IMR-90 (cell line): ENCODE results near the gene HNRNPL. TPM values are rescaled to one million over a fixed set of nuclear protein-coding genes. Genes with fewer than 3 reads are reported as not detected.

ENCODE experiments used
- ATAC-seq: fragments of 200-7000 bp; cut with Tn5 transposase; 2 replicates; pipeline ENCODE4 v1.9.1; 2020; ENCODE audit warnings: low read depth, mild to moderate bottlenecking, moderate library complexity
- BruUV-seq: library from RNA; stranded (reverse); fragments of 400-500 nt; replicated peaks from 2 replicates; lab custom pipeline; 2021; lab: Mats Ljungman, UMichigan
- CTCF ChIA-PET: fragments of 300-600 bp; formaldehyde crosslinking; extraction: SDS; loops from one replicate; lab custom pipeline; 2021; ENCODE audit warnings: antibody characterized with exemption; lab: Yijun Ruan, JAX
- POLR2A ChIA-PET: fragments of 300-600 bp; sonication (Branson Sonifier 250); formaldehyde crosslinking; loops from one replicate; lab custom pipeline; 2022; ENCODE audit warnings: antibody characterized with exemption; ENCODE audit not compliant: unreplicated experiment; lab: Charles Lee
- DNase-seq: peaks from one replicate; pipeline ENCODE4 v3.0.0; 2013
- H2AFZ ChIP-seq: replicated peaks from 2 replicates; pipeline ENCODE3; 2013; ENCODE audit warnings: low read length, mild to moderate bottlenecking; ENCODE audit not compliant: poor library complexity
- H2AK5ac ChIP-seq: 2 replicates; pipeline ENCODE4 v1.6.1; 2013; ENCODE audit warnings: low read depth, low read length, inconsistent platforms
- H2AK9ac ChIP-seq: replicated peaks from 2 replicates; pipeline ENCODE3; 2013; ENCODE audit warnings: mild to moderate bottlenecking, low read depth, low read length, moderate library complexity; ENCODE audit not compliant: poor library complexity
- H2BK120ac ChIP-seq: 2 replicates; pipeline ENCODE4 v1.6.1; 2013; ENCODE audit warnings: low read depth, low read length, inconsistent platforms
- H2BK15ac ChIP-seq: 3 replicates; pipeline ENCODE4 v1.6.1; 2013; ENCODE audit warnings: low read depth, low read length, inconsistent platforms
- H2BK20ac ChIP-seq: 2 replicates; pipeline ENCODE4 v1.6.1; 2013; ENCODE audit warnings: low read depth, mild to moderate bottlenecking, inconsistent platforms, low read length, moderate library complexity
- H2BK5ac ChIP-seq: 2 replicates; pipeline ENCODE4 v1.6.1; 2013; ENCODE audit warnings: mild to moderate bottlenecking, low read depth, low read length, inconsistent platforms; ENCODE audit not compliant: poor library complexity, severe bottlenecking
- H3K14ac ChIP-seq: replicated peaks from 2 replicates; pipeline ENCODE4 v1.6.1; 2013; ENCODE audit warnings: low read depth, low read length, inconsistent platforms
- H3K18ac ChIP-seq: 2 replicates; pipeline ENCODE4 v1.6.1; 2013; ENCODE audit warnings: low read depth, low read length, control low read depth
- H3K23ac ChIP-seq: 2 replicates; pipeline ENCODE4 v1.6.1; 2013; ENCODE audit warnings: low read depth, low read length, inconsistent platforms
- H3K27ac ChIP-seq: 2 replicates; pipeline ENCODE4 v1.5.1; 2013; ENCODE audit warnings: mild to moderate bottlenecking, control low read depth, low read length; ENCODE audit not compliant: insufficient read depth
- H3K27me3 ChIP-seq: 2 replicates; pipeline ENCODE4 v1.6.1; 2013; ENCODE audit warnings: low read length; ENCODE audit not compliant: control insufficient read depth, insufficient read depth
- H3K36me3 ChIP-seq: 2 replicates; pipeline ENCODE4 v1.6.1; 2013; ENCODE audit warnings: low read length, mixed read lengths; ENCODE audit not compliant: control insufficient read depth, insufficient read depth
- H3K4ac ChIP-seq: 2 replicates; pipeline ENCODE4 v1.6.1; 2013; ENCODE audit warnings: low read depth, low read length, inconsistent platforms
- H3K4me1 ChIP-seq: 2 replicates; pipeline ENCODE4 v1.6.1; 2013; ENCODE audit warnings: low read length, mixed read lengths; ENCODE audit not compliant: control insufficient read depth, insufficient read depth
- H3K4me2 ChIP-seq: 2 replicates; pipeline ENCODE4 v1.6.1; 2013; ENCODE audit warnings: low read depth, mild to moderate bottlenecking, control low read depth, low read length, moderate library complexity
- H3K4me3 ChIP-seq: 2 replicates; pipeline ENCODE4 v1.5.1; 2013; ENCODE audit warnings: low read depth, mild to moderate bottlenecking, control low read depth, low read length, moderate library complexity; ENCODE audit not compliant: insufficient read depth
- H3K56ac ChIP-seq: 2 replicates; pipeline ENCODE4 v1.6.1; 2013; ENCODE audit warnings: low read length, inconsistent platforms; ENCODE audit not compliant: insufficient read depth; ENCODE audit errors: extremely low read depth
- H3K79me1 ChIP-seq, 2 experiments: 2 replicates each; pipeline ENCODE4 v1.6.1; 2013; ENCODE audit warnings: low read length in 2 of 2, inconsistent platforms in 1 of 2, low read depth in 1 of 2
- H3K9ac ChIP-seq: 2 replicates; pipeline ENCODE4 v1.6.1; 2013; ENCODE audit warnings: low read depth, low read length, control low read depth
- H3K9me1 ChIP-seq: 2 replicates; pipeline ENCODE4 v1.6.1; 2013; ENCODE audit warnings: low read length, inconsistent platforms; ENCODE audit not compliant: insufficient read depth
- H3K9me3 ChIP-seq: 2 replicates; pipeline ENCODE4 v1.6.1; 2013; ENCODE audit warnings: low read length; ENCODE audit not compliant: control insufficient read depth, insufficient read depth
- H4K20me1 ChIP-seq: 2 replicates; pipeline ENCODE4 v1.6.1; 2013; ENCODE audit warnings: low read length, inconsistent platforms; ENCODE audit not compliant: insufficient read depth
- H4K5ac ChIP-seq: 2 replicates; pipeline ENCODE4 v1.6.1; 2013; ENCODE audit warnings: mild to moderate bottlenecking, low read depth, low read length, control low read depth
- H4K8ac ChIP-seq, 2 experiments: 2 replicates each; pipeline ENCODE4 v1.6.1; 2013; ENCODE audit warnings: low read depth in 2 of 2, low read length in 2 of 2, control low read depth in 1 of 2, inconsistent platforms in 1 of 2
- H4K91ac ChIP-seq: 2 replicates; pipeline ENCODE4 v1.6.1; 2013; ENCODE audit warnings: low read depth, low read length, inconsistent platforms; ENCODE audit not compliant: insufficient read depth
- BHLHE40 ChIP-seq: fragments of 150-350 bp; IDR thresholded peaks from 2 replicates; pipeline ENCODE4 v1.6.1; 2016; ENCODE audit warnings: mild to moderate bottlenecking, low read depth, low read length
- CEBPB ChIP-seq: IDR thresholded peaks from 2 replicates; pipeline ENCODE4 v1.6.1; 2012; ENCODE audit warnings: low read depth, low read length, improper control_type of control experiment
- FOS ChIP-seq: fragments of 150-350 bp; IDR thresholded peaks from 2 replicates; pipeline ENCODE4 v1.6.1; 2016; ENCODE audit warnings: low read depth, low read length
- MAFK ChIP-seq: IDR thresholded peaks from 2 replicates; pipeline ENCODE4 v1.6.1; 2012; ENCODE audit warnings: low read depth, low read length, improper control_type of control experiment
- MAZ ChIP-seq: IDR thresholded peaks from 2 replicates; pipeline ENCODE4 v1.6.1; 2012; ENCODE audit warnings: low read depth, mild to moderate bottlenecking, low read length, improper control_type of control experiment, moderate library complexity, borderline replicate concordance
- MXI1 ChIP-seq: IDR thresholded peaks from 2 replicates; pipeline ENCODE4 v1.6.1; 2012; ENCODE audit warnings: low read depth, mild to moderate bottlenecking, low read length, moderate library complexity, borderline replicate concordance
- POLR2A ChIP-seq: IDR thresholded peaks from 2 replicates; pipeline ENCODE4 v1.6.1; 2012; ENCODE audit warnings: mild to moderate bottlenecking, low read depth, low read length
- RAD21 ChIP-seq: IDR thresholded peaks from 2 replicates; pipeline ENCODE4 v1.6.1; 2012; ENCODE audit warnings: low read length, improper control_type of control experiment
- RCOR1 ChIP-seq: IDR thresholded peaks from 2 replicates; pipeline ENCODE4 v1.6.1; 2012; ENCODE audit warnings: mild to moderate bottlenecking, low read length, improper control_type of control experiment; ENCODE audit not compliant: insufficient replicate concordance
- SMC3 ChIP-seq: fragments of 150-350 bp; IDR thresholded peaks from 2 replicates; pipeline ENCODE4 v1.6.1; 2016; ENCODE audit warnings: low read depth, mild to moderate bottlenecking, antibody characterized with exemption, low read length, moderate library complexity
- WGBS, 2 experiments: methylation state at CpG; one replicate each; pipeline versions ENCODE4 v1.1.5 to v1.1.7; 2013; ENCODE audit warnings: missing lambda C conversion rate in 2 of 2; ENCODE audit not compliant: insufficient read length in 1 of 2; ENCODE audit errors: extremely low coverage in 2 of 2; 5-methylcytosine and 5-hydroxymethylcytosine counted together
- dilution Hi-C: fragments of 300-500 bp; cut with HindIII; formaldehyde crosslinking; loops from one replicate; pipeline ENCODE4 v1.14.3; 2018; ENCODE audit warnings: low sequenced_read_pairs; ENCODE audit not compliant: unreplicated experiment
- in situ Hi-C: fragments of 300-500 bp; cut with MboI; formaldehyde crosslinking; loops from 3 replicates; pipeline ENCODE4 v1.14.3; 2019; ENCODE audit warnings: low sequenced_read_pairs, inconsistent platforms, mixed read lengths
- intact Hi-C: fragments of 100-400 bp; cut with micrococcal nuclease; formaldehyde crosslinking; loops from 2 replicates; pipeline ENCODE4 v1.10.0; 2022
- polyA plus RNA-seq, 3 experiments: library from polyadenylated mRNA; depleted of rRNA; stranded (reverse); fragments of >200 nt; gene quantifications; 2 replicates each; pipeline ENCODE4 v1.2.3, GENCODE V29; 2012; ENCODE audit warnings: low replicate concordance in 1 of 3
- total RNA-seq: library from RNA; depleted of rRNA; stranded (reverse); fragments of >200 nt; gene quantifications from 2 replicates; pipeline ENCODE4 v1.2.3, GENCODE V29; 2012
- TF ChIP-seq, protein P1 (sequence below): fragments of 150-350 bp; IDR thresholded peaks from 2 replicates; pipeline ENCODE4 v1.6.1; 2017; ENCODE audit warnings: mild to moderate bottlenecking, antibody characterized with exemption, low read length, low read depth
- TF ChIP-seq, protein P2 (sequence below): conservative IDR thresholded peaks from 2 replicates; pipeline ENCODE4 v1.5.1; 2012; ENCODE audit warnings: mild to moderate bottlenecking, low read depth, low read length, improper control_type of control experiment

HNRNPL gene
- total and polyA plus RNA-seq, 2 of the 4 experiments (the other 2 are of a cell fraction) = 277 to 429 TPM

DNA sequence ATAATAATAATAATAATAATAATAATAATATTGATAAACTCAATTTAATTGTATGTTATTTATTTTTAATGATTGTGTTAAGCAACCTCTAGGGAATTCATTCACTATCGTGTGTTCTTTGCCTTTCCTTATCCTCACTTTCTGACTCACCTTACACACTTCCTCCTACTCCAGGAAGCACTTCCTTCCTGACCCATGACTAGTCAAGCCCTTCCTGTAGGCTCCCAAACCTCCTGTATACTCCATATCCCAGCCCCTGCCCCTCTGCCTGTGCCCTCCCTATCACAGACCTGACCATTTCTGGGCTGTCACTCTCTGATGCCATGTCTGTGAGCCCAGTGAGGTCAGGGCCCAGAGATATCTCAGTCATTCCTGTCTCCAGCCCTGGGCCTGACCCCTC lies 44.6 kb downstream of the HNRNPL start:
- BruUV-seq = no TSS peak
- no peak for ATAC-seq
- H3K36me3 ChIP-seq = no peaks in the 10 kb centered on the region
- no peak overlapping the region for H3K23ac ChIP-seq
- no peak for DNase-seq
- no peak overlapping the region for H2AK9ac ChIP-seq
- H4K8ac ChIP-seq = peak overlapping the region in 1 of 2 experiments; percentile 46; a peak in 2 of 4 replicates
- H3K9ac ChIP-seq = no peak overlapping the region
- H3K4me1 ChIP-seq = no peaks in the 10 kb centered on the region
- no peaks in the 10 kb centered on the region for H3K79me1 ChIP-seq
- no peak overlapping the region for H2BK20ac ChIP-seq
- no peak overlapping the region for H4K5ac ChIP-seq
- peaks cover 2% of the 10 kb centered on the region; the same call in 1 of the 2 replicates for H3K27me3 ChIP-seq
- no peak overlapping the region for H3K4me3 ChIP-seq
- CTCF ChIA-PET = no interaction called here
- POLR2A ChIA-PET = no interaction called here
- no peak overlapping the region; the same call in 1 of the 2 replicates for H3K4ac ChIP-seq
- TF ChIP-seq MAZ = no peak
- no peak for TF ChIP-seq RCOR1
- no peak for TF ChIP-seq MXI1
- no peak for TF ChIP-seq RAD21
- TF ChIP-seq SMC3 = no peak
- no peak for TF ChIP-seq MAFK
- no peak for TF ChIP-seq BHLHE40
- TF ChIP-seq, protein P1, sequence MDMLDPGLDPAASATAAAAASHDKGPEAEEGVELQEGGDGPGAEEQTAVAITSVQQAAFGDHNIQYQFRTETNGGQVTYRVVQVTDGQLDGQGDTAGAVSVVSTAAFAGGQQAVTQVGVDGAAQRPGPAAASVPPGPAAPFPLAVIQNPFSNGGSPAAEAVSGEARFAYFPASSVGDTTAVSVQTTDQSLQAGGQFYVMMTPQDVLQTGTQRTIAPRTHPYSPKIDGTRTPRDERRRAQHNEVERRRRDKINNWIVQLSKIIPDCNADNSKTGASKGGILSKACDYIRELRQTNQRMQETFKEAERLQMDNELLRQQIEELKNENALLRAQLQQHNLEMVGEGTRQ = no peak
- TF ChIP-seq POLR2A = no peak
- TF ChIP-seq CEBPB = no peak
- no peak for TF ChIP-seq FOS
- TF ChIP-seq, protein P2, sequence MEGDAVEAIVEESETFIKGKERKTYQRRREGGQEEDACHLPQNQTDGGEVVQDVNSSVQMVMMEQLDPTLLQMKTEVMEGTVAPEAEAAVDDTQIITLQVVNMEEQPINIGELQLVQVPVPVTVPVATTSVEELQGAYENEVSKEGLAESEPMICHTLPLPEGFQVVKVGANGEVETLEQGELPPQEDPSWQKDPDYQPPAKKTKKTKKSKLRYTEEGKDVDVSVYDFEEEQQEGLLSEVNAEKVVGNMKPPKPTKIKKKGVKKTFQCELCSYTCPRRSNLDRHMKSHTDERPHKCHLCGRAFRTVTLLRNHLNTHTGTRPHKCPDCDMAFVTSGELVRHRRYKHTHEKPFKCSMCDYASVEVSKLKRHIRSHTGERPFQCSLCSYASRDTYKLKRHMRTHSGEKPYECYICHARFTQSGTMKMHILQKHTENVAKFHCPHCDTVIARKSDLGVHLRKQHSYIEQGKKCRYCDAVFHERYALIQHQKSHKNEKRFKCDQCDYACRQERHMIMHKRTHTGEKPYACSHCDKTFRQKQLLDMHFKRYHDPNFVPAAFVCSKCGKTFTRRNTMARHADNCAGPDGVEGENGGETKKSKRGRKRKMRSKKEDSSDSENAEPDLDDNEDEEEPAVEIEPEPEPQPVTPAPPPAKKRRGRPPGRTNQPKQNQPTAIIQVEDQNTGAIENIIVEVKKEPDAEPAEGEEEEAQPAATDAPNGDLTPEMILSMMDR = no peak
- H3K56ac ChIP-seq = no peak overlapping the region
- WGBS, 2 experiments = no CpG with 5 or more reads among the region's 1 CpG
- in situ Hi-C loops = no loop called here
- H3K14ac ChIP-seq = no peak overlapping the region
- intact Hi-C loops = no loop called here
- no peak overlapping the region for H3K18ac ChIP-seq
- H2AK5ac ChIP-seq = no peak overlapping the region
- H3K4me2 ChIP-seq = no peak overlapping the region
- H3K9me3 ChIP-seq = no peaks in the 10 kb centered on the region
- H2BK5ac ChIP-seq = no peak overlapping the region
- H3K9me1 ChIP-seq = no peaks in the 10 kb centered on the region; the same call in 1 of the 2 replicates
- H2BK15ac ChIP-seq = no peak overlapping the region
- H2BK120ac ChIP-seq = no peak overlapping the region
- H4K20me1 ChIP-seq = no peaks in the 10 kb centered on the region
- dilution Hi-C loops = no loop called here
- peak overlapping the region; percentile 84 for H2AFZ ChIP-seq
- H3K27ac ChIP-seq = no peak overlapping the region
- H4K91ac ChIP-seq = no peak overlapping the region
